B cell (primary cell): ENCODE results near the gene SKA3. TPM values are rescaled to one million over a fixed set of nuclear protein-coding genes. Genes with fewer than 3 reads are reported as not detected.

Experiments used
- ATAC-seq: fragments of 200-7000 bp; cut with Tn5 transposase; one replicate; pipeline ENCODE4 v1.10.0; 2021; ENCODE audit warnings: low read depth, mild to moderate bottlenecking, moderate number of reproducible peaks, moderate library complexity
- CTCF ChIA-PET: fragments of 350-600 bp; sonication (Branson Sonifier 250); formaldehyde crosslinking; loops from one replicate; lab custom pipeline; 2021; ENCODE audit warnings: antibody characterized with exemption, inconsistent platforms; lab: Charles Lee
- POLR2A ChIA-PET: fragments of 350-600 bp; sonication (Branson Sonifier 250); formaldehyde crosslinking; loops from one replicate; lab custom pipeline; 2021; ENCODE audit warnings: antibody characterized with exemption; lab: Charles Lee
- DNase-seq: peaks from one replicate; pipeline ENCODE4 v3.0.0; 2013
- H2AFZ ChIP-seq: 2 replicates; pipeline ENCODE4 v1.6.1; 2012; ENCODE audit warnings: mild to moderate bottlenecking, low read depth, low read length; ENCODE audit not compliant: insufficient read depth, poor library complexity, severe bottlenecking
- H3K27ac ChIP-seq, 2 donors: 1 replicate in 1 of 2; 2 replicates in 1 of 2; pipeline ENCODE4 v1.5.1; 2012 to 2013; ENCODE audit warnings: low read length in 2 of 2, mild to moderate bottlenecking in 2 of 2, moderate library complexity in 1 of 2
- H3K27me3 ChIP-seq, 4 experiments: fragments of 200-600 bp in 1 of 4; sonication (generic) in 1 of 4; replicated peaks in 1 of 4; 1 replicate in 2 of 4; 2 replicates in 2 of 4; pipeline versions ENCODE4 v1.6.1 to v1.7.0; 2013 to 2016; ENCODE audit warnings: low read length in 3 of 4, mild to moderate bottlenecking in 2 of 4, mixed read lengths in 1 of 4, moderate library complexity in 1 of 4; ENCODE audit not compliant: insufficient read depth in 4 of 4, control insufficient read depth in 3 of 4; ENCODE audit errors: control extremely low read depth in 1 of 4
- H3K36me3 ChIP-seq, 2 experiments: replicated peaks in 1 of 2; 1 replicate in 1 of 2; 2 replicates in 1 of 2; pipeline versions ENCODE4 v1.6.1 to v1.7.1; 2013; ENCODE audit warnings: low read length in 1 of 2; ENCODE audit not compliant: insufficient read depth in 2 of 2, control insufficient read depth in 1 of 2; ENCODE audit errors: control extremely low read depth in 1 of 2, extremely low read depth in 1 of 2
- H3K4me1 ChIP-seq, 2 donors: fragments of 200-600 bp in 1 of 2; sonication (generic) in 1 of 2; 1 replicate in 1 of 2; 2 replicates in 1 of 2; pipeline versions ENCODE4 v1.5.1 to v1.6.1; 2013 to 2017; ENCODE audit warnings: low read length in 2 of 2; ENCODE audit not compliant: control insufficient read depth in 2 of 2, insufficient read depth in 2 of 2
- H3K4me2 ChIP-seq: replicated peaks from 2 replicates; pipeline ENCODE3; 2012; ENCODE audit warnings: mild to moderate bottlenecking, low read depth, low read length; ENCODE audit not compliant: poor library complexity, severe bottlenecking
- H3K4me3 ChIP-seq, 5 experiments: fragments of 200-600 bp in 1 of 5; sonication (generic) in 1 of 5; 1 replicate in 3 of 5; 2 replicates in 2 of 5; pipeline versions ENCODE4 v1.5.1 to v1.7.0; 2011 to 2016; ENCODE audit warnings: low read length in 4 of 5, mild to moderate bottlenecking in 4 of 5, low read depth in 2 of 5, control low read depth in 1 of 5, moderate library complexity in 1 of 5; ENCODE audit not compliant: insufficient read depth in 1 of 5; ENCODE audit errors: control extremely low read depth in 1 of 5, extremely low read depth in 1 of 5
- H3K79me2 ChIP-seq: fragments of 200-600 bp; sonication (generic); one replicate; pipeline ENCODE4 v1.6.0; 2016; ENCODE audit warnings: low read length; ENCODE audit not compliant: control insufficient read depth, insufficient read depth
- H3K9ac ChIP-seq: fragments of 200-600 bp; sonication (generic); 2 replicates; pipeline ENCODE4 v1.6.1; 2017; ENCODE audit warnings: mild to moderate bottlenecking, low read length, moderate library complexity
- H3K9me3 ChIP-seq, 3 donors: one replicate each; pipeline versions ENCODE4 v1.6.1 to v1.7.1; 2013; ENCODE audit warnings: low read length in 2 of 3; ENCODE audit not compliant: control insufficient read depth in 2 of 3, insufficient read depth in 1 of 3; ENCODE audit errors: control extremely low read depth in 1 of 3
- H4K20me1 ChIP-seq: 2 replicates; pipeline ENCODE4 v1.6.0; 2012; ENCODE audit warnings: mild to moderate bottlenecking, low read length; ENCODE audit not compliant: insufficient read depth, control insufficient read depth, poor library complexity, severe bottlenecking
- H3K27ac Mint-ChIP-seq: one replicate; pipeline ENCODE4 v1.8.0; 2021; ENCODE audit warnings: mixed read lengths
- H3K27me3 Mint-ChIP-seq: one replicate; pipeline ENCODE4 v1.8.0; 2021; ENCODE audit warnings: mixed read lengths
- H3K4me1 Mint-ChIP-seq: one replicate; pipeline ENCODE4 v1.8.0; 2021; ENCODE audit warnings: mixed read lengths
- H3K4me3 Mint-ChIP-seq: one replicate; pipeline ENCODE4 v1.8.0; 2021; ENCODE audit warnings: mixed read lengths
- H3K9me3 Mint-ChIP-seq: one replicate; pipeline ENCODE4 v1.8.0; 2022; ENCODE audit warnings: mixed read lengths; ENCODE audit not compliant: insufficient read depth
- EZH2 ChIP-seq: IDR thresholded peaks from 2 replicates; pipeline ENCODE4 v1.6.1; 2012; ENCODE audit warnings: borderline replicate concordance, low read depth, mild to moderate bottlenecking, moderate library complexity, low read length; ENCODE audit not compliant: insufficient read depth, poor library complexity, severe bottlenecking
- WGBS: methylation state at CpG from one replicate; pipeline ENCODE4 v1.1.5; 2013; ENCODE audit warnings: missing lambda C conversion rate; ENCODE audit not compliant: insufficient coverage; 5-methylcytosine and 5-hydroxymethylcytosine counted together
- intact Hi-C: fragments of 100-400 bp; cut with micrococcal nuclease; formaldehyde crosslinking; loops from one replicate; pipeline ENCODE4 v1.10.0; 2022
- polyA plus RNA-seq: library from polyadenylated mRNA; depleted of rRNA; stranded (reverse); fragments of >200 nt; gene quantifications from 2 replicates; pipeline ENCODE4 v1.2.3, GENCODE V29; 2012
- total RNA-seq, 2 donors: library from RNA; stranded (reverse); fragments of 120-200 nt in 1 of 2; gene quantifications; 1 replicate in 1 of 2; 2 replicates in 1 of 2; pipeline versions ENCODE4 v1.2.3 to v1.2.4, GENCODE V29; 2013 to 2022
- TF ChIP-seq, protein P1 (sequence below): fragments of 200-600 bp; IDR thresholded peaks from one replicate; pipeline ENCODE4 v1.8.0; 2022; ENCODE audit warnings: antibody characterized with exemption, mild to moderate bottlenecking

Gene SKA3
- total and polyA plus RNA-seq, 2 donors (not counting 1 experiment from before 2014, with no cell fraction given): 0.07 to 0.20 TPM

DNA sequence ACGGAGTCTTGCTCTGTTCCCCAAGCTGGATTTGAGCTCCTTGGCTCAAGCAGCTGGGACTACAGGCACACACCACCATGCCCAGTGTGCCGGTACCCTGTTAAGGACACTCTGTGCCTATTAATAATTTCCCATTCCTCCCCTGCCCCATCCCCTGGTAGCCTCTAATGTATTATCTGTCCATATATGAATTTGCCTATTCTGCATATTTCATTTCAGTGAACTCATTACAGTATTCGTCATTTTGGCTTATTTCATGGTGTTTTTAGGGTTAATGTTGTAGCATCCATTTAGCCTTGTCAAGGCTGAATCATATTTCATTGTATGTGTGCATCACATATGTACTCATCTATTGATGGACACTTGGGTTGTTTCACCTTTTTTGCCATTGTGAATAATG, 33.6 kb downstream of the SKA3 start:
- peak overlapping the region; percentile 76 for H3K4me3 Mint-ChIP-seq
- ATAC-seq: no peak
- POLR2A ChIA-PET: interaction anchor here (0.6 kb wide), 1 partner anchor 216 kb away, joined by 4 read pairs; no protein-coding TSS in a partner anchor
- Histone ChIP-seq H3K4me2 (peak overlapping the region; percentile 13), H3K4me3 (no peak overlapping the region), H3K27ac (no peak overlapping the region), H3K9ac (no peak overlapping the region), H3K79me2 (peaks cover 55% of the 10 kb centered on the region), H3K36me3 (peaks cover 10 to 42% of the 10 kb centered on the region in 2 experiments), H2AFZ (no peak overlapping the region), H4K20me1 (peaks cover 46% of the 10 kb centered on the region), H3K9me3 (no peaks in the 10 kb centered on the region), H3K4me1 (peaks cover 25 to 33% of the 10 kb centered on the region in 2 donors), H3K27me3 (peaks cover 0 to under 1% (median 0%) of the 10 kb centered on the region in 4 experiments)
- peaks cover 39% of the 10 kb centered on the region for H3K4me1 Mint-ChIP-seq
- DNase-seq: no peak
- H3K27ac Mint-ChIP-seq: no peak overlapping the region
- no peaks in the 10 kb centered on the region for H3K27me3 Mint-ChIP-seq
- no peak for TF ChIP-seq EZH2
- TF ChIP-seq, protein P1, sequence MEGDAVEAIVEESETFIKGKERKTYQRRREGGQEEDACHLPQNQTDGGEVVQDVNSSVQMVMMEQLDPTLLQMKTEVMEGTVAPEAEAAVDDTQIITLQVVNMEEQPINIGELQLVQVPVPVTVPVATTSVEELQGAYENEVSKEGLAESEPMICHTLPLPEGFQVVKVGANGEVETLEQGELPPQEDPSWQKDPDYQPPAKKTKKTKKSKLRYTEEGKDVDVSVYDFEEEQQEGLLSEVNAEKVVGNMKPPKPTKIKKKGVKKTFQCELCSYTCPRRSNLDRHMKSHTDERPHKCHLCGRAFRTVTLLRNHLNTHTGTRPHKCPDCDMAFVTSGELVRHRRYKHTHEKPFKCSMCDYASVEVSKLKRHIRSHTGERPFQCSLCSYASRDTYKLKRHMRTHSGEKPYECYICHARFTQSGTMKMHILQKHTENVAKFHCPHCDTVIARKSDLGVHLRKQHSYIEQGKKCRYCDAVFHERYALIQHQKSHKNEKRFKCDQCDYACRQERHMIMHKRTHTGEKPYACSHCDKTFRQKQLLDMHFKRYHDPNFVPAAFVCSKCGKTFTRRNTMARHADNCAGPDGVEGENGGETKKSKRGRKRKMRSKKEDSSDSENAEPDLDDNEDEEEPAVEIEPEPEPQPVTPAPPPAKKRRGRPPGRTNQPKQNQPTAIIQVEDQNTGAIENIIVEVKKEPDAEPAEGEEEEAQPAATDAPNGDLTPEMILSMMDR: no peak
- 100% methylated on average over 1 of the region's 3 CpGs for WGBS
- intact Hi-C loops: no loop called here
- CTCF ChIA-PET: no interaction called here
- no peaks in the 10 kb centered on the region for H3K9me3 Mint-ChIP-seq

DNA sequence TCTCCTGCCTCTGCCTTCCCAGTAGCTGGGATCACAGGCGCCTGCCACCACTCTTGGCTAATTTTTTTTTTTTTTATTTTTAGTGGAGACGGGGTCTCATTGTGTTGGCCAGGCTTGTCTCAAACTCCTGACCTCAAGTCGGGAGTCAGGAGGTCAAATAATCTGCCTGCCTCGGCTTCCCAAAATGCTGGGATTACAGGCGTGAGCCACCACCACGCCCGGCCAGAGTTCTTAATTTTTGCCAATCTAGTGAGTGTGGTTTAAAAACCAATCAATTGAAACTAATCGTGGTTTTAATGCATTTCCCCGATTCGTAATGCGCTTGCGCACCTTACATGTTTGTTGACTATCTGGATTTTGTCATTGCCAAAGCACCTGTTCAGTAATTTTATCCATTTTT, 37.0 kb downstream of the SKA3 start:
- H3K27ac ChIP-seq: peak overlapping the region; percentile 95 to 98
- Mint-ChIP-seq H3K4me1 (peaks cover 36% of the 10 kb centered on the region), H3K27ac (peak overlapping the region; percentile 97), H3K9me3 (no peaks in the 10 kb centered on the region), H3K27me3 (peaks cover 8% of the 10 kb centered on the region), H3K4me3 (peak overlapping the region; percentile 96)
- peak overlapping the region; percentile 63 to 97 (median 95) for H3K4me3 ChIP-seq
- WGBS: 94% methylated on average over 3 of the region's 12 CpGs
- H3K4me2 ChIP-seq: peak overlapping the region; percentile 76
- DNase-seq: no peak
- peak overlapping the region; percentile 96 for H3K9ac ChIP-seq
- H3K9me3 ChIP-seq: no peaks in the 10 kb centered on the region
- peaks cover 25 to 33% of the 10 kb centered on the region in 2 donors for H3K4me1 ChIP-seq
- ATAC-seq: no peak
- peaks cover 0 to 4% (median 2%) of the 10 kb centered on the region in 4 experiments for H3K27me3 ChIP-seq
- ChIA-PET CTCF (interaction anchor here (1.2 kb wide), 1 partner anchor 37 kb away, joined by 3 read pairs; the partner anchor contains the start of genes MRPL57 and SKA3), POLR2A (no interaction called here)
- peak overlapping the region; percentile 87 for H2AFZ ChIP-seq
- no peak for TF ChIP-seq EZH2
- TF ChIP-seq, protein P1: no peak
- intact Hi-C loops: loop anchor here (2.0 to 10.0 kb wide), 2 partner anchors 365 to 531 kb away; partner anchors contain the start of genes EEF1AKMT1 and FGF9
- peaks cover 40% of the 10 kb centered on the region for H3K79me2 ChIP-seq
- peaks cover 21% of the 10 kb centered on the region for H4K20me1 ChIP-seq
- peaks cover 6 to 15% of the 10 kb centered on the region in 2 experiments for H3K36me3 ChIP-seq
